ENCODE data around the gene FAM237B.
A peak's percentile ranks its signal among the peaks of the same experiment; 100 is the strongest.
"Not testable (repeated sequence)": the region's sequence is repeated elsewhere in the genome, so short reads cannot be mapped to it uniquely, and the experiment has no call there.

Gene FAM237B

DNA sequence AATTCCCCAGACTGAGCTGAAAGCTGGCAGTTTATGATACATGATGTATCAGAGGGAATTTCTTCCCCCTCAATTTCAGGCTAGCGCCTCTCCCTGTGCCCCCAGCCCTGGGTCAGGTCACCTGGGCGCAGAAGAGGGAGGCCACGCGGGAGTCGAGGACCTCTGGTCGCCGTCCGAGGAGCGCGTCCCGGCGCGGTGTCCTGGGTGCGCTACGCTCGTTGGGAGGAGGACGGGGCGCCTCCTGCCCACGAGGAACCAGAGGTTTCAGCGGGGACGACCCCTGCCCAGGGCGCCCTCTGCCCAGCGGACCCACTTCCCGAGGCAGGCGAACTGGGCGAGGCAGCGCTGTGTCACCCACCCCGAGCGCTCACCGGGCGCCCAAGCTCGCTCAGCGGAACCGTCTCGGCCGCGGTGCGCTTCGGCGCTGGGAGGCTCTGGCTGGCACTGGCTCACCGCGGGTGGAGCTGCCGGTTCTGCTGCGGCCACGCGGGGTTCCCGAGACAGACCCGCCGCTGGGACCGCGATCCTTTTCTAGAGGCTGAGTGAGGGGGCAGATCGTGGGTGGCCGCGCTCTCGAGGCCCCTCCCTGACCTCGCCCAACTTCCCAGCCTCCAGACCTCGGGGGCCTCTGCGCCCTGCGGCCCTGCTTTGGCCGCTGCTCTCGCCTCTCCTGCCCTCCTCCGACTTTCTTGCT, at the start of gene FAM237B:
Gene FAM237B (minus strand): TSS at position 504 of the 694 bp plus-strand sequence. CDS start 1,556 bp downstream, outside the sequence.
- FAIRE-seq, result no peak

DNA sequence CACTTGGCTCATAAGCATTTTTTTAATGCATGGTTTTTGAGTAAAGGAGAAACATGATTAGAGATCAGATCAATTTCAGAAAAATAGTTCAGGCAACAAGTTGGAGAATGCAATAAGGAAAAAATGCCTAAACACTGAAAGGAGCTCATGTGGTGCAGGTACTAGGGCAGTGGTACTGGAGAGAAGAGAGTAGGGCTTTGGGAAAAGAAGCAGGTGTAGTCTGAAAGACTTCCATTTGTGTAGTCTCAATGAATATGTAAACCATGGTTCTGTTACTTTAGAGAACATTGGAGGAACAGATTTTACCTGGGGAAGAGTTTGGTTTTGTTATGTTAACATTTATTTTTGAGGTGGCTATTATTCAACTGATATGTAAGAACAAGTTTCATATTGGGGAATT, 30.9 kb upstream of the FAM237B start:
- FAIRE-seq, result no peak

GRCh38 chr7:90350032-90350431, 28.9 kb upstream of the FAM237B start:
- not testable (repeated sequence) for FAIRE-seq

DNA sequence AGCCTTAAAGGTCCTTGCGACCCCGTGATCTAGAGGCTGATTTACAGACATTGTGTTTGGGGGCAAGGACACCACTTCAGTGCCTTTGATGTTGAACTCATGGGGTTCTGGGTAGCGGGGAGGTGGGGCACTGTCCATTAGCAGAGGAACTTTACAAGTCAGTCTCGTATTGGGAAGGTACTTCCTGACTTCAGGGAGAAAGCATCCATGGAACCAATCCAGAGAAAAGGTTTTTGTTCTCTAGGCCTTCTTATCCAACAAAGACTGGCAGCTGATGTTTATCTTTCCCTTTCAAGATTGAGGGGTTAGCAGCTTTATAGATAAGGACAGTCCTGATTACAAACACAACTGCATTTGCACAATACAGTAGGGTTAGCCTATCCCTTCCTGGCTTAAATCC, 28.2 kb upstream of the FAM237B start:
- no peak for FAIRE-seq

DNA sequence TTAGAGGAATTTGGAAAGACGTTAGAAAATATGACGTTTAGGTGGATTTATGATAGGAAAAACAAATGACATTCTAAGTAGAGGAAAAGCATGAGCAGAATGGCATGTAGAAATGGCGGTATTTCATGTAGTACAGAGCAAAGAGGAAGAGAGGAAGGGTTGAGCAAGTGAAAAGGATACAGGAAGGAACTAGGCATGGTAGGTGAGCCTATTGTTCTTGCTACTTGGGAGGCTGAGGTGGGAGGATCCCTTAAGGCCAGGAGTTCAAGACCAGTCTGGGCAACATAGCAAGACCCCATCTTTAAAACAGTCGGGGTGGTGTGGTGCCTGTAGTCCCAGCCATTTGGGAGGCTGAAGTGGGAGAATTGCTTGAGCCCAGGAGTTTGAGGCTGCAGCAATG, 26.7 kb upstream of the FAM237B start:
- FAIRE-seq, result no peak

DNA sequence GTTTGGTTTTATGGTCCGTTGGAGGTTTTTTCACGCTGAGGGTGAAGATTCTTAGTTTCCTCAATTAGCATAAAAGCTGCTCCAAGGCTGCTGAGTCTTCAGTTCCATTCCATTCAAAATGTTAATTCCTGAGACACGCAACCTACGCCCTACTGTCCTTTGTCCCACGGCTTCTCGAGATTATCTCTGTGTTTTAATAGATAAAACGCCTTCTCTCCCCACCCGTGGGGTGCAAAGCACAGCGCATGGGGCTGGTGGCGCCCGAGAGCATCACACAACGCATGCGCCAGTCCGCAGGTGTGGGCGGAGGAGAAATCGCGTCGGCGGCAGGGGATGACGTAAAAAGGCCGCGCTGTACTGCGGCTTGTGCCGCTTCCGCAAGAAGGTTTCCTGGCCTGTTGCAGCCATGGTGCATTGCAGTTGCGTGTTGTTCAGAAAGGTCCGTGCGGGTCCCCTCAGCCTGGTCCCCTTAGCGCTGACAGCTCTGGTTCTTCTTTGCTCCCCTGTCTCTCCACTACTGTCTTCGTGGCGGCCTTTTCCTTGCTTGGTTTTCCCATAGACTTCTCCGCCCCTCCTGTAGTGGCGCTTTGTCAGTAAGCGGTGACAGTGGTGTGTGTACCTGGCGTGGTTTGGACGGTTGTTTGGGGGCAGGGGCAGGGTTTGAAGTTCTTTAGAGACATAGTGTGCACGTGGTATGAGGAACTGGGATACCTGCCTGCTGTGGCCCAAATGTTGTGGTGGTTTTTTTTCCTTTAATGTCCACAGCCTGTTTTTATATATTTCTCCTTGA, 25.4 kb upstream of the FAM237B start, which contains the start of gene GTPBP10:
Gene GTPBP10 (plus strand): TSS at position 381 of the 790 bp plus-strand sequence. CDS start 26 bp downstream, at position 407.
- FAIRE-seq, result peak; percentile 72

DNA sequence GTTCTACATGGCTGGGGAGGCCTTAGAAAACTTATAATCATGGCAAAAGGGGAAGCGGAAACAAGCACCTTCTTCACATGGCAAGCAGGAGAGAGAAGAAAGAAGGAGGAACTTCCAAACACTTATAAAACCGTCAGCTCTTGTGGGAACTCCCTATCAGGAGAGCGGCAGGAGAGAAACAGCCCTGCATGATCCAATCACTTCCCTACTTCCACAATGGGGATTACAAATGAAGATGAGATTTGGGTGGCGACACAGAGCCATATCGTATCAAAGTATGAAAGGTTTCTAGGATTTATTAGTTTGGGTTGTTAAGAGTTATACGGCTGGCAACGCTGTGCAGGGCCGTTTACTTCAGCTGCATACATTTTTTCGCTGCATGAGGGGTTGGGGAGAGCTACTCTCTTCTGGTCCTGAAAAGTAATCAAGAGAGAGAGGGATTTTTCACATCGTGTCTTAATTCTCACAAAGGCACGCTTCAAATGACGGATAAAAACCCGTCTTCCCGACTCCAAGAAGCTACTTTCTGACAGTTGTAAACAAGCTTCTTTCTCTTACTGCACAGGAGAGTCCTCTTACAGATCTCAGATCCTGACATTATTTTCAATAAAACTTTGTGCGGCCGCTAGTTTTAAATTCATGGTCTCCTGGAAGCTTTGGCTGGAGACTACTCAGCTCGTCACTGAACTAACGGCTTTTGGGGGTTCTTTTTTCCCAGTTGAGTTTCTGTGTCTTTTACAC, 24.7 kb upstream of the FAM237B start:
- no peak for FAIRE-seq

DNA sequence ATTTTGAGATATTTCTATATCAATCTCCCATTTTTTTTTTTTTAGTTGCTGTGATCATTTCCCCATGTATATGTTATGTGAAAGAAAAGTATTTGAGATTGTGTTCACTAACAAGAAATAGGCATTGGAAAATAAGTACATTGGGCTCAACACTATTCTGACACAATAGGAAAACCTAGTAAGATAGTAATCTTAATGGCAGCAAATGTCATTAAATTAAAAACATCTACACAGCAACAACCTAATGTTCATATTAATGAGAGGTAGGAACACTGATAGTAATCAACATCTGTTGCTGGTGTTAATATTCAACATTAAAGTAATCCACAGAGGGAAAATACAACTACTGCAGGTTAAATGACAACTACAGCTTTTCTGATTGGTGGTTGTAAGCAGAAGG, 23.9 kb upstream of the FAM237B start:
- no peak for FAIRE-seq

DNA sequence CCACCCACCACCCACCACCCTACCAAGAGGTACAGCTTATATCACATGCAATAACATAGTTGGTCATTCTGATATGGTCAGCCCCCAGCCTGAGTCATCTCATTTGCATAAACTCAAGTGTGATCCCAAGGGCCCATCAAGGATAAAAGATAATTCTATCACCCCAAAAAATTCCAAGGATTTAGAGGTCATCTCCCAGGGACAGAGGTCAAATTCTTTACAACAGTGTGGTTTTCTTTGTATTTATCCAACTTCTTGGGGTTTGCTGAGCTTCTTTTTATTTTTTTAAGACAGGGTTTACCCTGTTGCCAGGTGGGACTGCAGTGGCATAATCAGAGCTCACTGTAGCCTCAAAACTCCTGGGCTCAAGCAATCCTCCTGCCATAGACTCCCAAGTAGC, 16.0 kb upstream of the FAM237B start:
- FAIRE-seq, result no peak

GRCh38 chr7:90334926-90335325, 13.8 kb upstream of the FAM237B start:
- FAIRE-seq, result not testable (repeated sequence)

DNA sequence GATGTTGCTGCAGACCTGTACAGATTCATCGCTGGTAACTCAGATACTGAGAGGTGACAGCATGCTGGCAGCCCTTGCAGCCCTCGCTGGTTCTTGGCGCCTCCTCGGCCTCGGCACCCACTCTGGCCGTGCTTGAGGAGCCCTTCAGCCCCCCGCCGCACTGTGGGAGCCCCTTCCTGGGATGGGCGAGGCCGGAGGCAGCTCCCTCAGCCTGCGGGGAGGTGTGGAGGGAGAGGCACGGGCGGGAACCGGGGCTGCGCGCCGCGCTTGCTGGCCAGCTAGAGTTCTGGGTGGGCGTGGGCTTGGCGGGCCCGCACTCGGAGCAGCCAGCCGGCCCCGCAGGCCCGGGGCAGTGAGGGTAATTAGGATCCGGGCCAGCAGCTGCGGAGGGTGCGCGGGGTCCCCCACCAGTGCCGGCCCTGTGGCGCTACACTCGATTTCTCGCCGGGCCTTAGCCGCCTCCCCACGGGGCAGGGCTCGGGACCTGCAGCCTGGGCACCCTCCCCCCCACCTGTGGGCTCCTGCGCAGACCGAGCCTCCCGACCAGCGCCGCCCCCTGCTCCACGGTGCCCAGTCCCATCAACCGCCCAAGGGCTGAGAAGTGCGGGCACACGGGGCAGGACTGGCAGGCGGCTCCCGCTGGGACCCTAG, 13.2 kb upstream of the FAM237B start:
- FAIRE-seq, result no peak

- FAIRE-seq, result no peak
Observed at GRCh38 chr7:90326500-90326899, 5.4 kb upstream of the FAM237B start.

DNA sequence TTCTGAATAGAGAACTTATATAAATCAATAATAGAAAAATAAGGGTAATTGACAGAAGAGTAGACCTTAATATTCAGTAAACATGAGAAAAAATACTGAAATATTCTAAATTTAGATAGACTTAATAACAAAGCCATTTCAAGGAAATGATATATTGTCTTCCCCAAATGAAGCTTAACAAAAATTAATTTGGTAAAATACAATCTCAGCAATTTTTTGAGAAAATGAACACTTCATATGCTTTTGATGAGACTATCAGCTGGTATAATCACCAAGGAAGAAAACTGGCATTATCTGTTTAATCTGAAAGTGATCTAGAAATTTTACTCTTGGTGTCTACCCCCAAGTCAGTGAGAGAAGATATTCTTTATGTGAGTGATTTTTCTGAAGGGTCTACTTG, 1.7 kb upstream of the FAM237B start:
- no peak for FAIRE-seq

GRCh38 chr7:90320418-90320800, 695 bp downstream of the FAM237B start:
- no peak for FAIRE-seq

GRCh38 chr7:90320014-90320413, 1.1 kb downstream of the FAM237B start:
- FAIRE-seq, result no peak

DNA sequence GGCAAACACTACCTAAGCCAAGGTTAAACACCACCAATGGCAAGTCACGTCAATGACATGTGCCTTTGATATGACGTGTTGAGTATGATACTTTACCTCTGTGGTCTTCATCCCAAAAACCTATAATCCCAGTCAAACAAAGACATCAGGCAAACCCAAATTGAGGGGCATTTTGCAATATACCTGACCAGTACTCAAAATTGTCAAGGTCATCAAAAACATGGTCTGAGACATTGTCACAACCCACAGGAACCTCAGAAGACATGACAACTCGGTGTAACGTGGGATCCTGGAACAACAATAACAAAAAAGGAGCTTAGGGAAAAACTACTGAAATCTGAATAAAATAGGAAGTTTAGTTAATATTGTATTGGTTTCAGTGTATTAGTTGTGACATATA, 7.2 kb downstream of the FAM237B start:
- FAIRE-seq, result no peak

DNA sequence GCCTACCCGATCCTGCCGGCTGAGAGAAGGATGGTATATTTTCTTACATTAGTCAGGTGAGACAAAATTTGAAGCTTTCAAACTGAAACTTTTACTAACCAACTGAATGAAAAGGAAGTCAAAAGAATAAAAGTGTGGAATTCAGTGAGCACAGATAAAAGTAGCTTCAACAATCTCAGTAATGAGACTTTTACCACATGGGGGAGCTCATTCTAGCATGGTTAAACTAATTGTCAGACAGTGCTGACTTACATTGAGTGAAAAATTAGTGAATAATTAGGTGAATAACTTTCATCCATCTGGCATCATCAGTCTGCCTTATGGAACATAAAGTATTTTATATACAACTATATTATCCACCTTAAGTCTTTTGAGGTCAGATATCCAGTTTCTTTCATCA, 8.4 kb downstream of the FAM237B start:
- no peak for FAIRE-seq

DNA sequence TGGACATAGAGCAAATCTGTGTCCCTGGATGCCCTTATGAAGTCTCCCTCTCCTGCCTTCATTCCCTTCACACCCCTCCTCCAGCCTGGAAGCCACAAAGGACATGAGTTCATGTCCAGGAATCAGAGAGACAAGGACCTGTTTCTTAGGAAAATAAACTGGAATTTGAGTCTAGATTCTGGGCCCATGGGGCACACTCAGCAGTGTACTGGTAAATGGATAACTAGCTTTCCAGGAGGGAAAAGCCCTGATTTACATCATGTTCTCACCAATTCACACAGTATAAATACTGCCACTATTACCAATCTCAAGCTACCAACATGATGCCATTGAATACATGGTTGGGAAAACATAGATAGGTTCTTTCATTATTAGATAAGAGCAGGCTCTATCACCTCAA, 9.9 kb downstream of the FAM237B start:
- FAIRE-seq, result no peak

DNA sequence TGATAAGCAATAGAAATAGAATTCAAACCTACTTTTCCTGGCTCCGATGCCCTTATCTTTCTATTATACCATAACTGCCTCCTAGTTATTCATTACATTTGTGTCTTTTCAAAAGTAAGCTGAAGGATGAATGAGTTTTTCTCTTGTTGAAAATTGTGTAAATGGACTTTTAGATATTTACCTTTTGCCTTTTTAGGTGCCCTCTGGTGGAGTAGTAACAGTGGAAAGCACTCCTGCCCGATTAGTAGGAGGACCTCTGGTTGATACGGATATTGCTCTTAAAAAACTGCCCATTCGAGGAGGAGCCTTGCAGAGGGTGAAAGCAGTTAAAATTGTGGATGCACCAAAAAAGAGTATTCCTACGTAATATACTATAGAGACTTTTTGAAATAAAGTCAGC, 11.2 kb downstream of the FAM237B start:
- FAIRE-seq, result no peak

DNA sequence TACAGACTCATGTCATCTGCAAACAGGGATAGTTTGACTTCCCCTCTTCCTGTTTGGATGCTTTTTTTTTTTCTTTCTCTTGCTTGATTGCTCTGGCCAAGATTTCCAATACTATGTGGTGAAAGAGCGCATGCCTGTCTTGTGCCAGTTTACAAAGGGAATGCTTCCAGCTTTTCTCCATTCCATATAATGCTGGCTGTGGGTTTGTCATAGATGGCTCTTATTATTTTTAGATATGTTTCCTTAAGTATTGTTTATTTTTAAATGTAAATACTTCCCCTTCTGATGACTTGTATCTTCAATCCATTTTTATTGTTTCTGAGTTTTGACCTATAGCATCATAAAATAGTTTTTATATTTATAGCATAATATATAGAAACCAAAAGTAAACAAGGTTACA, 17.9 kb downstream of the FAM237B start:
- no peak for FAIRE-seq

DNA sequence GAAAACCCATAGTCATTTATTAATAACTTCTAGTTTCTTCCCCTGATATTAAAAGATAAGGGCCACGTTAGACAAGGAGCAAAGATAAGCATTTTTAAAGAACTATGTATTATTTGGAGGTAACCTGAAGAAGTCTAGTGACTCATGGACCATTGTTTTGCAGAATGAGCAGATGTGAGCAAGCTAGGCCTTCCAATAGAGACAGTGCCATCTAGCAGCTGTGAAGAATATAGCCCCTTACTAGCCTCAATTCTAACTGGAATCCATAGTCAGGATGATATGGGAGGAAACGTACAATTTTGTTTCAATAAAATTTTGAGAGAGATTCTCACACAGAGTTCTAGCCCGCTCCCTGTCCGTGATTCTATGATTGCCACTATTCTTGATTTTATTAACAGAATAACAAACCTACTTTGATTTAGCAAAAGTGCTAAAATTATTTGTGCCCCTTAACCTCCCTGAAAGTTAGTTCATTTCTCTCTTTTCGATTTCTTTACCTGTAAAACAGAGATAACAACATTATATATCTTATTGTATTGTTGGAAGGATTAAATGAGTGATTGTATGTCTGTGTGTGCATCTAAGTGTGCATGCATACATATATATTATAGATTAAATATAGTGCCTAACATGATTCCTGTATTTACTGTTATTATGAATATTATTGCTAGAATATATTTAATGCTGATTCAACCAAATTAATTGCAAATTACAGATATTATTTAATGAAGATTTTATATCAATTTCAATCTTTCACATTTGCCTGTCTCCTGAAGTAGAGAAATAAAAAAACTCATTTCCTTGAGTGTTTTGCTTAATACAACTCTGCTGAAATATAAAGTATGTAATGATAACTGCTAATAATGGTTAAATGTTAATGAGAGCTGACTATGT, 22.7 kb downstream of the FAM237B start:
- FAIRE-seq, result peak; percentile 98
